ENCODE data around the gene HOMER2.
"Not testable (repeated sequence)": the region's sequence is repeated elsewhere in the genome, so short reads cannot be mapped to it uniquely, and the experiment has no call there.

The HOMER2 gene

GRCh38 chr15:82946155-82946701 lies 6.3 kb downstream of the HOMER2 start:
- Histone ChIP-seq H4K20me1 (peaks cover 6% of the 10 kb centered on the region), H3K9ac (no peak overlapping the region), H3K27me3 (peaks cover 29% of the 10 kb centered on the region), H3K27ac (no peak overlapping the region), H3K9me3 (no peaks in the 10 kb centered on the region), H3K4me3 (no peak overlapping the region), H3K4me2 (peak overlapping the region; percentile 69; the same call in 1 of the 2 replicates), H3K4me1 (peaks cover 43% of the 10 kb centered on the region), H3K36me3 (no peaks in the 10 kb centered on the region)
- TF ChIP-seq Cebpa-rat (IDR thresholded peaks at IDR 0.05), result no peak

GRCh38 chr15:82945326-82945725 lies 7.2 kb downstream of the HOMER2 start:
- Histone ChIP-seq H3K4me1 (peaks cover 34% of the 10 kb centered on the region), H3K9ac (no peak overlapping the region), H3K27me3 (peaks cover 20% of the 10 kb centered on the region), H3K4me3 (no peak overlapping the region), H3K27ac (no peak overlapping the region), H3K36me3 (no peaks in the 10 kb centered on the region), H4K20me1 (no peaks in the 10 kb centered on the region), H3K9me3 (no peaks in the 10 kb centered on the region), H3K4me2 (peak overlapping the region; percentile 69)
- TF ChIP-seq Cebpa-rat (IDR thresholded peaks at IDR 0.05), result no peak

- H3K36me3 ChIP-seq, result no peaks in the 10 kb centered on the region
- H3K9ac ChIP-seq, result no peak overlapping the region
Observed at GRCh38 chr15:82944821-82945220, 7.7 kb downstream of the HOMER2 start.

GRCh38 chr15:82944056-82944455 lies 8.5 kb downstream of the HOMER2 start:
- peak overlapping the region; percentile 69 for H3K4me2 ChIP-seq
- H3K36me3 ChIP-seq, result no peaks in the 10 kb centered on the region
- no peaks in the 10 kb centered on the region for H4K20me1 ChIP-seq

More at GRCh38 chr15:82944821-82945220, 7.7 kb downstream of the HOMER2 start:
- Histone ChIP-seq H3K27me3 (peaks cover 15% of the 10 kb centered on the region), H3K9me3 (no peaks in the 10 kb centered on the region), H3K4me2 (peak overlapping the region; percentile 69), H4K20me1 (no peaks in the 10 kb centered on the region), H3K4me3 (no peak overlapping the region), H3K4me1 (peaks cover 29% of the 10 kb centered on the region), H3K27ac (0 out of 2 replicates have a peak overlapping the region, but pooled peaks have one; percentile 36)
- TF ChIP-seq Cebpa-rat (IDR thresholded peaks at IDR 0.05), result no peak

GRCh38 chr15:82943176-82943575 lies 9.3 kb downstream of the HOMER2 start:
- H3K4me2 ChIP-seq, result no peak overlapping the region
- no peak for TF ChIP-seq Cebpa-rat (IDR thresholded peaks at IDR 0.05)

More at GRCh38 chr15:82944056-82944455, 8.5 kb downstream of the HOMER2 start:
- H3K4me3 ChIP-seq, result no peak overlapping the region
- peaks cover 7% of the 10 kb centered on the region; the same call in 1 of the 2 replicates for H3K27me3 ChIP-seq
- H3K9ac ChIP-seq, result no peak overlapping the region
- H3K27ac ChIP-seq, result 0 out of 2 replicates have a peak overlapping the region, but pooled peaks have one; percentile 36
- peaks cover 28% of the 10 kb centered on the region for H3K4me1 ChIP-seq
- no peak for TF ChIP-seq Cebpa-rat (IDR thresholded peaks at IDR 0.05)
- no peaks in the 10 kb centered on the region for H3K9me3 ChIP-seq

GRCh38 chr15:82942691-82943090 lies 9.8 kb downstream of the HOMER2 start:
- Histone ChIP-seq H3K4me3 (no peak overlapping the region), H4K20me1 (no peaks in the 10 kb centered on the region), H3K9ac (no peak overlapping the region), H3K27ac (no peak overlapping the region), H3K27me3 (no peaks in the 10 kb centered on the region), H3K4me1 (peaks cover 28% of the 10 kb centered on the region), H3K36me3 (no peaks in the 10 kb centered on the region), H3K9me3 (no peaks in the 10 kb centered on the region), H3K4me2 (no peak overlapping the region)
- no peak for TF ChIP-seq Cebpa-rat (IDR thresholded peaks at IDR 0.05)

More at GRCh38 chr15:82943176-82943575, 9.3 kb downstream of the HOMER2 start:
- no peaks in the 10 kb centered on the region for H3K27me3 ChIP-seq
- no peak overlapping the region for H3K27ac ChIP-seq
- H3K9ac ChIP-seq, result no peak overlapping the region
- no peaks in the 10 kb centered on the region for H3K36me3 ChIP-seq
- peaks cover 28% of the 10 kb centered on the region for H3K4me1 ChIP-seq
- H3K4me3 ChIP-seq, result no peak overlapping the region
- H3K9me3 ChIP-seq, result no peaks in the 10 kb centered on the region
- H4K20me1 ChIP-seq, result no peaks in the 10 kb centered on the region

- H3K9ac ChIP-seq, result not testable (repeated sequence)
Observed at GRCh38 chr15:82939678-82940077, 12.8 kb downstream of the HOMER2 start.

GRCh38 chr15:82937712-82938058 lies 14.8 kb downstream of the HOMER2 start:
- TF ChIP-seq Cebpa-rat (IDR thresholded peaks at IDR 0.05), result no peak
- Histone ChIP-seq H3K27me3 (no peaks in the 10 kb centered on the region), H3K4me3 (no peak overlapping the region), H3K27ac (no peak overlapping the region), H3K4me1 (no peaks in the 10 kb centered on the region), H3K36me3 (no peaks in the 10 kb centered on the region), H3K9me3 (no peaks in the 10 kb centered on the region), H4K20me1 (no peaks in the 10 kb centered on the region), H3K4me2 (no peak overlapping the region), H3K9ac (no peak overlapping the region)

More at GRCh38 chr15:82939678-82940077, 12.8 kb downstream of the HOMER2 start:
- not testable (repeated sequence) for H3K27me3 ChIP-seq, H4K20me1 ChIP-seq, H3K4me2 ChIP-seq, H3K9me3 ChIP-seq, H3K27ac ChIP-seq, H3K4me3 ChIP-seq, H3K36me3 ChIP-seq
- peaks cover 11% of the 10 kb centered on the region for H3K4me1 ChIP-seq

- Histone ChIP-seq H3K27ac (no peak overlapping the region), H3K9ac (no peak overlapping the region), H3K9me3 (no peaks in the 10 kb centered on the region), H3K27me3 (no peaks in the 10 kb centered on the region), H3K4me3 (no peak overlapping the region), H3K4me2 (no peak overlapping the region), H3K4me1 (no peaks in the 10 kb centered on the region), H3K36me3 (no peaks in the 10 kb centered on the region), H4K20me1 (no peaks in the 10 kb centered on the region)
- no peak for TF ChIP-seq Cebpa-rat (IDR thresholded peaks at IDR 0.05)
Observed at GRCh38 chr15:82936966-82937711, 15.4 kb downstream of the HOMER2 start.

- H3K9ac ChIP-seq, result no peak overlapping the region
- H3K27me3 ChIP-seq, result no peaks in the 10 kb centered on the region
- no peaks in the 10 kb centered on the region for H3K9me3 ChIP-seq
- peaks cover 7% of the 10 kb centered on the region; the same call in 1 of the 2 replicates for H3K4me1 ChIP-seq
- no peak overlapping the region for H3K4me2 ChIP-seq
- no peaks in the 10 kb centered on the region for H4K20me1 ChIP-seq
- TF ChIP-seq Cebpa-rat (IDR thresholded peaks at IDR 0.05), result no peak
- H3K36me3 ChIP-seq, result no peaks in the 10 kb centered on the region
- H3K4me3 ChIP-seq, result no peak overlapping the region
- no peak overlapping the region for H3K27ac ChIP-seq
Observed at GRCh38 chr15:82935382-82935781, 17.1 kb downstream of the HOMER2 start.
